H9 (cell line): Measurements from ENCODE around the gene FOLR2. TPM values are rescaled to one million over a fixed set of nuclear protein-coding genes. Genes with fewer than 3 reads are reported as not detected.

ENCODE experiments used
- DNase-seq: peaks from one replicate; pipeline ENCODE4 v3.0.0-alpha.2; 2017
- H2AFZ ChIP-seq: one replicate; pipeline ENCODE4 v1.6.1; 2013; ENCODE audit warnings: mild to moderate bottlenecking, low read length, control low read depth, moderate library complexity
- H2AK5ac ChIP-seq: 2 replicates; pipeline ENCODE4 v1.6.1; 2013; ENCODE audit warnings: low read length, control low read depth, mixed read lengths; ENCODE audit not compliant: insufficient read length
- H2BK120ac ChIP-seq: one replicate; pipeline ENCODE4 v1.6.1; 2013; ENCODE audit warnings: low read depth, mild to moderate bottlenecking, low read length, control low read depth, inconsistent platforms; ENCODE audit not compliant: poor library complexity, severe bottlenecking
- H2BK12ac ChIP-seq: 2 replicates; pipeline ENCODE4 v1.6.1; 2013; ENCODE audit warnings: low read length, control low read depth, mixed read lengths, low read depth; ENCODE audit not compliant: insufficient read length
- H2BK15ac ChIP-seq: 2 replicates; pipeline ENCODE4 v1.6.1; 2013; ENCODE audit warnings: low read depth, low read length, control low read depth
- H2BK20ac ChIP-seq: one replicate; pipeline ENCODE4 v1.6.1; 2013; ENCODE audit warnings: low read depth, mild to moderate bottlenecking, low read length, control low read depth, inconsistent platforms; ENCODE audit not compliant: poor library complexity, severe bottlenecking
- H2BK5ac ChIP-seq: 2 replicates; pipeline ENCODE4 v1.6.1; 2013; ENCODE audit warnings: low read length, control low read depth, mixed read lengths; ENCODE audit not compliant: insufficient read length
- H3K14ac ChIP-seq: 2 replicates; pipeline ENCODE4 v1.6.1; 2013; ENCODE audit warnings: low read length, control low read depth; ENCODE audit not compliant: insufficient read depth
- H3K18ac ChIP-seq: 2 replicates; pipeline ENCODE4 v1.6.1; 2013; ENCODE audit warnings: low read depth, mild to moderate bottlenecking, mixed read lengths, low read length, control low read depth; ENCODE audit not compliant: insufficient read length
- H3K23ac ChIP-seq: 2 replicates; pipeline ENCODE4 v1.6.1; 2013; ENCODE audit warnings: low read length, control low read depth, mixed read lengths, low read depth; ENCODE audit not compliant: insufficient read length
- H3K23me2 ChIP-seq: 2 replicates; pipeline ENCODE4 v1.6.1; 2013; ENCODE audit warnings: low read depth, mild to moderate bottlenecking, mixed read lengths, low read length, control low read depth; ENCODE audit not compliant: insufficient read length, poor library complexity, severe bottlenecking
- H3K27ac ChIP-seq: 2 replicates; pipeline ENCODE4 v1.5.1; 2013; ENCODE audit warnings: low read length, control low read depth, mixed read lengths, low read depth; ENCODE audit not compliant: insufficient read length
- H3K27me3 ChIP-seq: 2 replicates; pipeline ENCODE4 v1.6.1; 2013; ENCODE audit warnings: low read length, control low read depth, inconsistent platforms; ENCODE audit not compliant: insufficient read depth
- H3K4ac ChIP-seq: 2 replicates; pipeline ENCODE4 v1.6.1; 2013; ENCODE audit warnings: low read depth, mild to moderate bottlenecking, control low read depth, inconsistent platforms, low read length, moderate library complexity
- H3K4me1 ChIP-seq: 2 replicates; pipeline ENCODE4 v1.6.1; 2013; ENCODE audit warnings: low read length, control low read depth, inconsistent platforms; ENCODE audit not compliant: insufficient read depth
- H3K4me2 ChIP-seq: 2 replicates; pipeline ENCODE4 v1.6.1; 2013; ENCODE audit warnings: low read length, control low read depth, mixed read lengths; ENCODE audit not compliant: insufficient read length, insufficient read depth
- H3K56ac ChIP-seq: 2 replicates; pipeline ENCODE4 v1.6.1; 2013; ENCODE audit warnings: low read depth, mild to moderate bottlenecking, mixed read lengths, low read length, control low read depth; ENCODE audit not compliant: insufficient read length
- H3K79me1 ChIP-seq: 2 replicates; pipeline ENCODE4 v1.6.1; 2013; ENCODE audit warnings: low read depth, mild to moderate bottlenecking, moderate library complexity, low read length, control low read depth, inconsistent platforms; ENCODE audit not compliant: insufficient read depth, poor library complexity, severe bottlenecking
- H3K79me2 ChIP-seq: 2 replicates; pipeline ENCODE4 v1.6.1; 2013; ENCODE audit warnings: low read length, control low read depth, inconsistent platforms; ENCODE audit not compliant: insufficient read depth
- H3K9ac ChIP-seq: 2 replicates; pipeline ENCODE4 v1.6.1; 2013; ENCODE audit warnings: low read length, control low read depth, mixed read lengths; ENCODE audit not compliant: insufficient read length; ENCODE audit errors: extremely low read depth
- H3K9me3 ChIP-seq: one replicate; pipeline ENCODE4 v1.6.1; 2013; ENCODE audit warnings: low read depth, low read length, inconsistent platforms; ENCODE audit not compliant: control insufficient read depth
- H3T11ph ChIP-seq: one replicate; pipeline ENCODE4 v1.6.1; 2013; ENCODE audit warnings: mild to moderate bottlenecking, low read length, control low read depth, inconsistent platforms
- H4K20me1 ChIP-seq: one replicate; pipeline ENCODE4 v1.6.1; 2013; ENCODE audit not compliant: control insufficient read depth, insufficient read length, insufficient read depth
- H4K5ac ChIP-seq: 2 replicates; pipeline ENCODE4 v1.6.1; 2013; ENCODE audit warnings: low read depth, mild to moderate bottlenecking, mixed read lengths, low read length, control low read depth; ENCODE audit not compliant: insufficient read length
- H4K8ac ChIP-seq: replicated peaks from 2 replicates; pipeline ENCODE4 v1.6.1; 2013; ENCODE audit warnings: low read length, control low read depth, mixed read lengths, low read depth; ENCODE audit not compliant: insufficient read length
- H4K91ac ChIP-seq: 2 replicates; pipeline ENCODE4 v1.6.1; 2013; ENCODE audit warnings: low read depth, mild to moderate bottlenecking, moderate library complexity, mixed read lengths, low read length, control low read depth; ENCODE audit not compliant: insufficient read length
- H3K27ac Mint-ChIP-seq, 3 experiments: 2 replicates in 2 of 3; 3 replicates in 1 of 3; pipeline ENCODE4 v1.8.0; 2020 to 2021; ENCODE audit warnings: mixed read lengths in 3 of 3, mild to moderate bottlenecking in 1 of 3, moderate library complexity in 1 of 3
- H3K27me3 Mint-ChIP-seq: 2 replicates; pipeline ENCODE4 v1.8.0; 2021; ENCODE audit warnings: low read depth, mild to moderate bottlenecking, moderate library complexity, mixed read lengths
- H3K36me3 Mint-ChIP-seq, 3 experiments: 2 replicates in 2 of 3; 3 replicates in 1 of 3; pipeline ENCODE4 v1.8.0; 2020 to 2021; ENCODE audit warnings: low read depth in 3 of 3, mixed read lengths in 3 of 3; ENCODE audit not compliant: insufficient read depth in 1 of 3
- H3K4me1 Mint-ChIP-seq, 2 experiments: 2 replicates each; pipeline ENCODE4 v1.8.0; 2020; ENCODE audit warnings: mixed read lengths in 2 of 2
- H3K4me3 Mint-ChIP-seq, 2 experiments: 2 replicates in 1 of 2; 3 replicates in 1 of 2; pipeline ENCODE4 v1.8.0; 2020 to 2021; ENCODE audit warnings: mild to moderate bottlenecking in 2 of 2, mixed read lengths in 2 of 2, moderate library complexity in 1 of 2
- H3K9me3 Mint-ChIP-seq, 2 experiments: 2 replicates in 1 of 2; 3 replicates in 1 of 2; pipeline ENCODE4 v1.8.0; 2020; ENCODE audit warnings: mild to moderate bottlenecking in 2 of 2, mixed read lengths in 2 of 2, moderate library complexity in 1 of 2
- CTCF ChIP-seq: fragments of 200-600 bp; sonication (generic); conservative IDR thresholded peaks from 3 replicates; pipeline ENCODE4 v1.8.0; 2021; ENCODE audit warnings: antibody characterized with exemption, mild to moderate bottlenecking
- WGBS: extraction: QIAGEN DNeasy Blood & Tissue Kit; methylation state at CpG from one replicate; pipeline ENCODE4 v1.1.7; 2013; ENCODE audit warnings: missing lambda C conversion rate, low lambda C conversion rate, mixed read lengths; ENCODE audit not compliant: insufficient read length; ENCODE audit errors: extremely low coverage; 5-methylcytosine and 5-hydroxymethylcytosine counted together
- total RNA-seq: library from RNA; stranded (reverse); gene quantifications from 2 replicates; pipeline ENCODE4 v1.2.1, GENCODE V29; 2021

Gene FOLR2
- total RNA-seq, 1 experiment from 2014 or later: not detected

- H2BK120ac ChIP-seq: no peak overlapping the region
- no peak overlapping the region for H2BK15ac ChIP-seq
- Mint-ChIP-seq H3K9me3 (no peaks in the 10 kb centered on the region), H3K27ac (no peak overlapping the region), H3K4me1 (peaks cover 11 to 13% of the 10 kb centered on the region in 2 experiments), H3K36me3 (peaks cover 39 to 89% (median 74%) of the 10 kb centered on the region in 3 experiments; a peak in 6 of 7 replicates), H3K27me3 (no peaks in the 10 kb centered on the region), H3K4me3 (no peak overlapping the region)
- H3T11ph ChIP-seq: no peak overlapping the region
- no peak overlapping the region for H2AFZ ChIP-seq
- H3K23ac ChIP-seq: no peak overlapping the region
- no peaks in the 10 kb centered on the region for H3K79me2 ChIP-seq
- peaks cover 2% of the 10 kb centered on the region for H4K20me1 ChIP-seq
- no peak overlapping the region for H2BK20ac ChIP-seq
- no peaks in the 10 kb centered on the region for H3K9me3 ChIP-seq
- H4K91ac ChIP-seq: no peak overlapping the region
- H3K4ac ChIP-seq: no peak overlapping the region
- TF ChIP-seq CTCF: no peak
- no peak overlapping the region for H4K8ac ChIP-seq
- peaks cover 3% of the 10 kb centered on the region; the same call in 1 of the 2 replicates for H3K4me1 ChIP-seq
- H3K27me3 ChIP-seq: peaks cover 3% of the 10 kb centered on the region; the same call in 1 of the 2 replicates
- H3K4me2 ChIP-seq: no peak overlapping the region
- peaks cover 7% of the 10 kb centered on the region for H3K23me2 ChIP-seq
- H3K14ac ChIP-seq: no peak overlapping the region
- no peak overlapping the region for H3K56ac ChIP-seq
- no peak overlapping the region for H3K9ac ChIP-seq
- H3K79me1 ChIP-seq: no peaks in the 10 kb centered on the region
- no peak overlapping the region for H2AK5ac ChIP-seq
- H2BK12ac ChIP-seq: no peak overlapping the region
- H2BK5ac ChIP-seq: no peak overlapping the region
- no CpG with 5 or more reads among the region's 8 CpGs for WGBS
- no peak for DNase-seq
- H3K18ac ChIP-seq: no peak overlapping the region
- no peak overlapping the region for H3K27ac ChIP-seq
- H4K5ac ChIP-seq: no peak overlapping the region
These were observed 17.3 kb downstream of the FOLR2 start for GRCh38 chr11:72233773-72234513.
